ENCODE measurements around the gene BEND6. TPM values are rescaled to one million over a fixed set of nuclear protein-coding genes. Genes with fewer than 3 reads are reported as not detected.

Gene BEND6
- polyA plus RNA-seq, 3 donors = not detected

DNA sequence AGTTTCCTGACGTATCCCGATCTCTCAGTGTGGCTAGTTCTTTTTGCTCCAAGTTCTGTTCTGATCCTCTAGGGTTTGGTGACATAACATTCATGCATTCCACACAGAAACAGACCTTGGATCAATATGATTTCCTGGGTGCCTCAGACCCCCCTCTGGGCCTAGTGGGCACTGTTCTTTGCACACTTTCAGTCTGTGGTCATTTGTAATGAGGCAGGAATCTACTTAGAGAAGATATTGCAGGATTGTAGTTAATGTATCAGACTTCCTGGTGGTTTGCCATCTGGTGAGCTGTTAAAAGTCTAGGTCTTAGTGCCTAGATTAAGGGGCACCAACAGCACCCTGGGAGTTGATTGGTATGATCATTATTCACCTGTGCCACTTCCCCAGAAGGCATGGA, 7.5 kb downstream of the BEND6 start:
- no peak overlapping the region for H3K4me3 Mint-ChIP-seq
- Histone ChIP-seq H3K27me3 (ENCODE audit: control insufficient read depth in 2 of 2, insufficient read depth in 2 of 2, low read length in 2 of 2) (no peaks in the 10 kb centered on the region), H3K27ac (ENCODE audit: low read depth in 1 of 2, low read length in 2 of 2) (no peak overlapping the region), H3K79me2 (ENCODE audit: insufficient read depth, low read length) (no peaks in the 10 kb centered on the region), H3K9ac (ENCODE audit: insufficient read depth, low read length, poor library complexity, severe bottlenecking) (no peak overlapping the region), H2AFZ (ENCODE audit: insufficient read depth, low read depth, low read length, poor library complexity, severe bottlenecking) (no peak overlapping the region), H3K4me2 (replicated peaks; ENCODE audit: extremely low read depth, low read length, poor library complexity, severe bottlenecking) (no peak overlapping the region), H3K36me3 (replicated peaks in 1 of 2; ENCODE audit: control insufficient read depth in 1 of 2, insufficient read depth in 2 of 2, low read length in 2 of 2) (no peaks in the 10 kb centered on the region), H3K4me3 (replicated peaks in 1 of 3; ENCODE audit: low read depth in 2 of 3, low read length in 3 of 3) (no peak overlapping the region), H4K20me1 (ENCODE audit: insufficient read depth, low read length) (no peaks in the 10 kb centered on the region), H3K4me1 (ENCODE audit: control insufficient read depth in 1 of 2, insufficient read depth in 2 of 2, low read length in 2 of 2) (no peaks in the 10 kb centered on the region), H3K9me3 (replicated peaks in 1 of 2; ENCODE audit: control insufficient read depth in 1 of 2, insufficient read depth in 1 of 2, low read length in 2 of 2) (no peaks in the 10 kb centered on the region)
- no peaks in the 10 kb centered on the region for H3K36me3 Mint-ChIP-seq
- intact Hi-C loops (cut with micrococcal nuclease) = no loop called here
- H3K27me3 Mint-ChIP-seq (ENCODE audit: low read depth in 3 of 3) = peaks cover 0 to 3% (median 2%) of the 10 kb centered on the region in 3 donors
- 100% methylated on average over 2 of the region's 2 CpGs for WGBS (ENCODE audit: insufficient coverage)
- H3K27ac Mint-ChIP-seq = no peak overlapping the region
- no peaks in the 10 kb centered on the region for H3K9me3 Mint-ChIP-seq
- H3K4me1 Mint-ChIP-seq = no peaks in the 10 kb centered on the region
- DNase-seq = no peak
- TF ChIP-seq, protein P1, sequence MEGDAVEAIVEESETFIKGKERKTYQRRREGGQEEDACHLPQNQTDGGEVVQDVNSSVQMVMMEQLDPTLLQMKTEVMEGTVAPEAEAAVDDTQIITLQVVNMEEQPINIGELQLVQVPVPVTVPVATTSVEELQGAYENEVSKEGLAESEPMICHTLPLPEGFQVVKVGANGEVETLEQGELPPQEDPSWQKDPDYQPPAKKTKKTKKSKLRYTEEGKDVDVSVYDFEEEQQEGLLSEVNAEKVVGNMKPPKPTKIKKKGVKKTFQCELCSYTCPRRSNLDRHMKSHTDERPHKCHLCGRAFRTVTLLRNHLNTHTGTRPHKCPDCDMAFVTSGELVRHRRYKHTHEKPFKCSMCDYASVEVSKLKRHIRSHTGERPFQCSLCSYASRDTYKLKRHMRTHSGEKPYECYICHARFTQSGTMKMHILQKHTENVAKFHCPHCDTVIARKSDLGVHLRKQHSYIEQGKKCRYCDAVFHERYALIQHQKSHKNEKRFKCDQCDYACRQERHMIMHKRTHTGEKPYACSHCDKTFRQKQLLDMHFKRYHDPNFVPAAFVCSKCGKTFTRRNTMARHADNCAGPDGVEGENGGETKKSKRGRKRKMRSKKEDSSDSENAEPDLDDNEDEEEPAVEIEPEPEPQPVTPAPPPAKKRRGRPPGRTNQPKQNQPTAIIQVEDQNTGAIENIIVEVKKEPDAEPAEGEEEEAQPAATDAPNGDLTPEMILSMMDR (IDR thresholded peaks at IDR 0.05) = no peak

DNA sequence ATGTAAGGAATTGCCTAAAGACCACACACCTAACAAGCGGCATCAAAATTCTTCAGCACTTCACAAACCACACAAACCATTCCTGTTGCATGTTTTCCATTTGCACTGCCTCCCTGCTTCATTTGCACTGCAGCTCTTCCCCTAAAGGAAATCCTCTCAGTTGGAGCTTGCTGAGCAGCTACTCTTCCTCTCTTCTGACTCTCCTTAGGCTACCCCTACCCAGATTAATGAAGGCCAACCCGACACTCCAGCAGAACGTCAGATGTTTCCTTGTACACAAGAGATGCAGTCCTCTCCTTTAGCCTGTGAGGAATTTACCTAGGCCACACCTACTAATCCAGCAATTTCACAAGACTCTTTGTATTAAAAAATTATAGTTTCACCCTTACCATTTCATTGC, 8.1 kb downstream of the BEND6 start:
- no peaks in the 10 kb centered on the region for H3K36me3 Mint-ChIP-seq
- H3K27me3 Mint-ChIP-seq (ENCODE audit: low read depth in 3 of 3) = peaks cover 0 to 3% (median 2%) of the 10 kb centered on the region in 3 donors
- Histone ChIP-seq H4K20me1 (ENCODE audit: insufficient read depth, low read length) (no peaks in the 10 kb centered on the region), H3K27me3 (ENCODE audit: control insufficient read depth in 2 of 2, insufficient read depth in 2 of 2, low read length in 2 of 2) (no peaks in the 10 kb centered on the region), H3K4me1 (ENCODE audit: control insufficient read depth in 1 of 2, insufficient read depth in 2 of 2, low read length in 2 of 2) (no peaks in the 10 kb centered on the region), H3K9me3 (replicated peaks in 1 of 2; ENCODE audit: control insufficient read depth in 1 of 2, insufficient read depth in 1 of 2, low read length in 2 of 2) (no peaks in the 10 kb centered on the region), H3K36me3 (replicated peaks in 1 of 2; ENCODE audit: control insufficient read depth in 1 of 2, insufficient read depth in 2 of 2, low read length in 2 of 2) (no peaks in the 10 kb centered on the region), H3K79me2 (ENCODE audit: insufficient read depth, low read length) (no peaks in the 10 kb centered on the region), H2AFZ (ENCODE audit: insufficient read depth, low read depth, low read length, poor library complexity, severe bottlenecking) (no peak overlapping the region), H3K27ac (ENCODE audit: low read depth in 1 of 2, low read length in 2 of 2) (no peak overlapping the region), H3K9ac (ENCODE audit: insufficient read depth, low read length, poor library complexity, severe bottlenecking) (no peak overlapping the region), H3K4me3 (replicated peaks in 1 of 3; ENCODE audit: low read depth in 2 of 3, low read length in 3 of 3) (no peak overlapping the region), H3K4me2 (replicated peaks; ENCODE audit: extremely low read depth, low read length, poor library complexity, severe bottlenecking) (no peak overlapping the region)
- no peaks in the 10 kb centered on the region for H3K9me3 Mint-ChIP-seq
- intact Hi-C loops (cut with micrococcal nuclease) = no loop called here
- WGBS (ENCODE audit: insufficient coverage) = 100% methylated on average over 2 of the region's 3 CpGs
- H3K4me1 Mint-ChIP-seq = no peaks in the 10 kb centered on the region
- no peak overlapping the region for H3K27ac Mint-ChIP-seq
- DNase-seq = no peak
- TF ChIP-seq, protein P1 (IDR thresholded peaks at IDR 0.05) = no peak
- H3K4me3 Mint-ChIP-seq = no peak overlapping the region
